ENCODE data around the gene GNS.
"Not testable (repeated sequence)": the region's sequence is repeated elsewhere in the genome, so short reads cannot be mapped to it uniquely, and the experiment has no call there.

The GNS gene

DNA sequence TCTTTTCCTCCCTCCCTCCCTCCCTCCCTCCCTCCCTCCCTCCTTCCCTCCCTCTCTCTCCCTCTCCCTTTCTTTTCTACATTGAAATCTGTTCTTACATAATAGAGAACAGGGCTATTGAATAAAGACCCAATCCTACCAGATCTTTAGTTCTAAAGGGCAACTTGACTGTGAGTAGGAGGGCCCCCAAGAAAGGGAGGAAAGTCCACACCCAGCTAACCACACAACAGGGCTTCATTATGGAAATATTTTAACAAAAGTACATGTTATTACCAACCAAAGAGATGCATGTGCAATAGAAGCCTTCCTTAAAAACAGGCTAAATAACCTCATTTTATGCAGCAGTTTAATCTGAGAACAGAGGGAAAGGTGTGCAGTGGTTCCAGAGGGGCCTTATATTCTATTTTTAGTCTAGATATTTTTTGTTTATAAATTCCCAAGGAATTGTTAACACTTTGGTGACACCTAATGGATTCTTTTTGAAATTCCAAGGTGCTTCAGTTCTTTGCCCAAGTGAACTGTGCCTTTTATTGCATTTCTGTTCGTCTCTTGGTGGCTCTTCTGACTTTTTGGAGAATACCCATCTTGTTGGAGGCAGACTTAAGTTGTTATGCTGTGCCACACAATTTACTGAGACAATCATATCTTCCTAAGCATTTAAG, 63.0 kb downstream of the GNS start:
- DNase-seq (ENCODE audit: low read depth in 2 of 2) = no peak

DNA sequence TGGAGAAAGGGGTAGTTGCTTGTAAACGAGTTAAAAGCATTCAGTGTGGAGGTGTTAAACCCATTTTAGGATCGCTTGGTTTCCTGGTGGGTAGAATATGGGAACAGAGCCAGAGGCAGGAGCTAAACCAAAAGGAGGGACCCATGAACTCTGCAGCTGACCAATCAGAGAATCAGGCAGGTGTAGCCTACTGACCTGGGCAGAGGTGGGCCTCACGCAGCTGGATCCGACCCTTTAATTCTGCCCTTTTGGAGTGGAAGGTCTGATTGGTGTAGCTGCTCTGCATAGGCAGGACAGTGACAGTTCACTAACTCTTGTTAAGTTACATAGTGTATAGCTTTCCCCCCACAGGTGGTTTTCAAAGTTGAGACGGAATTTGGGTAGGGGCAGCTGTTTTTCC, 63.7 kb downstream of the GNS start:
- DNase-seq (ENCODE audit: low read depth in 2 of 2) = no peak

DNA sequence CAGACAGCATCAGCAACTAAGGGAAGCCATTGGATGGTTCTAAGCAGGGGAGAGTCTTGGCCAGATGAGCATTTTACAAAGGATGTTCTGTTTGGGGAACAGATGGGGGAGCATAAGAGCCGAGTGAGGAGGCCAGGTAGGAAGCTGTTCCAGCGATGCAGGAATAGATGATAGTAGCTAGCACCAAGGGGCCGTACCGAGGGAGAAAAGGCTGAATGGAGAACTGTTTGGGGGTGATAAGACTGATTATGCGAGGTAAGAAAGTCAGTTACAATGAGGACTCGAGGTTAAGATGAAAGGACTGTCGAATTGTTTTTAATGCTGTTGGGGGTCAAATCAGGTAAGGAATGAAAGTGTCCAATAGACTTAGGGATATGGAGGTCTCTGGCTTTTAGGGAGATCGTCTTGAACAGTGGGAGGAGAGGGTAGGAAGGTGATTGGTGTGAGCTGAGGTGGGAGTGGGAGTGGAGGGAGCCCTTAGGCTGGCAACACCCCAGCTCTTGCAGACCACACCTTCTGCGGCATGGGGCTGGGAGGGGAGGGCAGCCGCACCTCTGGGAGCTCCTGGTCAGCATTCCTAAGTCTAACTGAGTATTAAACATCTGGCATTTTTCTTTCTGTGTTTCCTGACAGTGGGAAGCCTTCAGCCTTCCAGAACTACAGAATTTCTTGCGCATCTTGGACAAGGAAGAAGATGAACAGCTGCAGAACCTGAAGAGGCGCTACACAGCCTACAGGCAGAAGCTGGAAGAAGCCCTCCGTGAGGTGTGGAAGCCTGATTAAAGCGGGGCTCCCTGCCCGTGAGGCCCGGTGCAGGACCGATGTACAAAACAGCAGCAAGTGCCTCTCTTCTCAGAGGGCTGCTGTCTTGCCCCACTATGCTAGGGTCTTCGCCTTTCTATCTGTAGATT, 64.8 kb downstream of the GNS start:
- no peak for DNase-seq (ENCODE audit: low read depth in 2 of 2)

DNA sequence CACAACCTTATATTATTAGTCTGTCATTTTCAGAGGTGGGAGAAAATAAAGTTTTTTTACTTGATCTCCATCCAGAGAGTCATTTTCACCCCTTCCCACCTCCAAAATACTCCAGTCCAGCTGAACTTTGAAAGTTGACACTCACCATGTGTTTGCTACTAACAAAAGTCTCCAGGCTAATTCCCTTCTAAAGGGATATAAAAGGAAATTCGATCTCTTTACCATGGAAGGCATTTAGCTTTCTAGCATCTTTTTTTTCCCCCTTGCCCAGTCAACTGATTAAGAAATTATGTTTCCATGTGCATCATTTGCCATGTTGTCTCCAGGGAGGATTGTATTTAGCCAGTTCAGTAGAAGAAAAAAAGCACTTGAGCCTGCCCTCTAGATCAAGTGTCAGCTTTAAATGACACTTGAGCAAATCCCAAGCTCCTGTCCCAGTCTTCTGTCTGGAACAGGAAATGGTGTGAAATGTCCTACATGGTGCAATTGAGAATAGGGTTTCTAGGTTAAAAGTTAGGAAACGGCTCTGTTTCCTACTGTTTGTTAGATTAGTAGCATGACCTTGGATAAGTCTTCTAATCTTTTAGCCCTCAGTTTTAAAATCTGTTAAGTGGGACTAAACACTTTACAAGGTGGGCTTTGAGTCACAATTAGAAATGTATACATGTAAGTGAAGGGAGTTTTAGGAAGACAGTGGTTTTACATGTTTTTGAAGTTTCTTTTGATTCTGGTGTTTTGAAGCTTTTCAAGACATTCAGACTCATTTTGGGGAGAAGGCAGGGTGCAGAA, 67.2 kb downstream of the GNS start:
- no peak for DNase-seq (ENCODE audit: low read depth in 2 of 2)

DNA sequence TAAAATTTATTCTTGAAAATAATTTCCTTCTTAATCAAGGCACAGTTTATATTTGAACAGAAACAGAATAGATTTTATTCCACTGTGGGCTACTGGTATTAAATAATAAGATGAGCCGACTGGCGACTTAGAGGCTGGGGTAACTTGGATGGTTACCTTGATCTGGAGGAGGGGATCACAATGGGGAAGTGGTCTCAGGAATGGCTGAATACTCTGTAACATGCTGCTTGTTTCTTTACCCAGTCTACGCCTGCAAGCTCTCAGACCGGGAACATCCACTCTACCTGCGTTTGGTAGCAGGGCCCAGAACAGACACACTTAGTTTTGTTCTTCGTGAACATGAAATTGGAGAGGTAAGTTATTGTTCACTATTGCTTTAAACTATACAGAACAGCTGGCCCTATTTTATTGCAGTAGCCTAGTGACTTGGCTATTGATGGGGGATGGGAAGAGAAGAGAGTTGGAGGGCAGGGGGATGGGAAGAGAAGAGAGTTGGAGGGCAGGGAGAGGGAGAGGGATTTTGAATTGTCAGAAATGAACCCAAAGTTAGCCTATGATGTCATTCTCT, 67.9 kb downstream of the GNS start:
- no peak for DNase-seq (ENCODE audit: low read depth in 2 of 2)

DNA sequence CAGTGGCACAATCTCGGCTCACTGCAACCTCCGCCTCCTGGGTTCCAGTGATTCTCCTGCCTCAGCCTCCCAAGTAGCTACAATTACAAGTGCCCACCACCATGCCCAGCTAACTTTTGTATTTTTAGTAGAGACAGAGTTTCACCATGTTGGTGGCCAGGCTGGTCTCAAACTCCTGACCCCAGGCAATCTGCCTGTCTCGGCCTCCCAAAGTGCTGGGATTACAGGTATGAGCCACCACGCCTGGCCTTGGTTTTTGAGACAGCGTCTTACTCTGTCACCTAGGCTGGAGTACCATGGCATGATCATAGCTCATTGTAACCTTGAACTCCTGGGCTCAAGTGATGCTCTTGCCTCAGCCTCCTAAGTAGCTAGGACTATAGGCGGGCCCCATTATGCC, 69.0 kb downstream of the GNS start:
- DNase-seq (ENCODE audit: low read depth in 2 of 2) = not testable (repeated sequence)

DNA sequence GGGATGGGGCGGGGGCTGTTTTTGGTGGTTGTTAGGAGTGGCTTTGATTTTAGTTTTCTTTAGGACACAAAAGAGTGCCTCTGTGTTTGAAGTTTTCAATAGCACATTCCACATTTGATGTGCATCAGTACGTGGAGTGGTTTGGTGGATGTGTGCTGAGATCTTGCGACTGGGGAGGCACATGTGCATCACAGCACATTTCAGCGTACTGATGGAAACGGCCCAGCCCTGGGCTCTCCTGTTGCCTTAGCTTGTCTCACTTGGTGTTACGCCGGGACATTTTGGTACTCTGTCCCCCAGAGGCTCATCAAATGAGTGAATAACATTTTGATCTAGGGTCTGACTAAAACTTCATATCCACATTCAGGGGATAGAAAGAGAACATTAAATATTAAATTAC, 70.5 kb downstream of the GNS start:
- DNase-seq (ENCODE audit: low read depth in 2 of 2) = no peak

DNA sequence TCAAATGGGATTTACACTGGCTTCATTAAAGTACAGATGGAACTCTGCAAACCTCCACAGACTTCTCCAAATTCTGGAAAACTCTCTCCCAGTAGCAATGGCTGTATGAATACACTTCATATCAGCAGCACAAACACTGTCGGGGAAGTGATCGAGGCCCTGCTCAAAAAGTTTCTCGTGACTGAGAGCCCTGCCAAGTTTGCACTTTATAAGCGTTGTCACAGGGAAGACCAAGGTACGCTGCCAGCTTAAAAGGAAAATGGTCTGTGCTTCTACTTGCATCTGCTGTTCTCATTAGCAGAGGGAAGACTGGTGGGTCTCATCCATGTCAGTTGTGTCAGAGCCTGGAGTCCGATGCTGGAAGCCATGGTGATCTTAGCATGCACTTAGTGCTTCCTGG, 71.0 kb downstream of the GNS start:
- DNase-seq (ENCODE audit: low read depth in 2 of 2) = no peak

DNA sequence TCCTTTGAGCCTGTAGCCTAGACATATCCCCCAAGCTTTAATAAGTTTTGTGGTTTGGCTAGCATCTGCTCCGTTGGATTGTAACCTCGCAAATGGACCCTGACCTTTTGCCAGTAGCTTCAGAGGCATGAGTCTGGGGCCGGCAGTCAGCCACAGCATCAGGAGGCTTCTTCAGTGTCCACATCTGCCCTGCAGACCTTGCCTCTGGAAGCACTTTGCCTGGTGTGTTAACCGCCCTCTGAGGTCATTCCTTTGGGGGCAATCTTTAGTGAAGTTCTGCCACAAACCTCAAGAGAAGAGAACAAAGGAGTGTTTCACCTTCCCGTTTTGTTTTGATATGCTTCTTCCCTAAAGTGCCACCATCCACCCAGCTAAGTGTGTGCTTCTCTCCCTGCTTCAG, 71.4 kb downstream of the GNS start:
- no peak for DNase-seq (ENCODE audit: low read depth in 2 of 2)

DNA sequence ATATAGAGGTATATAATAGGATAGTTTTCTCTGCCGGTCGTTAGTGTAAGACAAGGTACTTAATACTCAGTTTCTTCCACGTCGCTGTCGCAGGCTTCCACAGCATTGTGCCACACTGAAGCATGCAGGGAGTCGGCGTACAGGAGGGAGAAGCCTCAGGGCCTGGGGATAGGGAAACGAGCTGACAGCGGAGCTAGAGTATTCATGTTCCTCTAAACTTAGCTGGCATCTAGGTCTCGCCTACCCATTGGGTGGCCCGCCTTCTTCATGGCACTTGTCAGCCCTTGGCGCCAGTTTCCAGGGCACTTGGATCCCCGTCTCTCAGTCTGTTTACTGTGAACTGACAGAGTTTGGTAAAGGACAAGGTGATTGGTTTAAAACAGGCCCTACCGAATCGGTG, 73.6 kb downstream of the GNS start:
- DNase-seq (ENCODE audit: low read depth in 2 of 2) = no peak

DNA sequence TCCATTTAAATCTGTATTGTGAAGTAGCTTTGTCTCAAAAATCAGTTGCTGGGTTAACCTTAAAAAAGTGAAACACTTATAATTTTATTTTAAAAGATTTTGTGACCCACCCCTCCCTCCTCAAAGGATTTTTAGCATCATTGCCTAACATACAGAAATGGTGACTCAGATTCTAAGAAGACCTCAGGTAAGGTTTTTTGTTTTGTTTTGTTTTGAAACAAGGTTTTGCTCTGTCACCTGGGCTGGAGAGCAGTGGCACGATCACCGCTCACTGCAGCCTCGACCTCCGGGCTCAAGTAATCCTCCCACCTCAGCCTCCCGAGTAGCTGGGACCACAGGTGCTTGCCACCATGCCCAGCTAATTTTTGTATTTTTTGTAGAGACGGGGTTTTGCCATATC, 74.2 kb downstream of the GNS start:
- DNase-seq (ENCODE audit: low read depth in 2 of 2) = no peak

DNA sequence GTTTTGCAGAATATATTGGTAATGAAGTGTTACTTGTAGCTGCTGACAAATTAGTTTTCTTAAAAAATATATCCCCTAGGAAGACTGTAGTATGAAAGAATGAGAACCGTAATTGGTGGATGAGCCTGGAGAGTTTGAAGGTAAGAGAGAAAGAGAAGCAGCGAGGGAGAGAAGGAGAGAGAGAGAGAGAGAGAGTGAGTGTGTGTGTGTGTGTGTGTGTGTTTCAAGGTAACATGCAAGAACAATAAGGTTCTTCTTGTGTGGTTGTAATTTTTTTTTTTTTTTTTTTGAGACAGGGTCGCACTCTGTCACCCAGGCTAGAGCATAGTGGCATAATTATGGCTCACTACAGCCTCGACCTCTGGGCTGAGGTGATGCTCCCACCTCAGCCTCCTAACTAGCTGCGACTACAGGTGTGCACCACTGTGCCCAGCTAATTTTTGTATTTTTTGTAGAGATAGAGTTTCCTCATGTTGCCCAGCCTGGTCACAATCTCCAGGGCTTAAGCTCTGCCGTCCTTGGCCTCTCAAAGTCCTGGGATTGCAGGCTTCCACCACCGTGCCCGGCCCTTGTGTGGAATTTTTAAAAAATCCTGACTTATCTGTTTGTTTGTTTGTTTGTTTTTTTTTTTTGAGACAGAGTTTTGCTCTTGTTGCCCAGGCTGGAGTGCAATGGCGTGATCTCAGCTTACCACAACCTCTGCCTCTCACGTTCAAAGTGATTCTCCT, 75.2 kb downstream of the GNS start:
- no peak for DNase-seq (ENCODE audit: low read depth in 2 of 2)

DNA sequence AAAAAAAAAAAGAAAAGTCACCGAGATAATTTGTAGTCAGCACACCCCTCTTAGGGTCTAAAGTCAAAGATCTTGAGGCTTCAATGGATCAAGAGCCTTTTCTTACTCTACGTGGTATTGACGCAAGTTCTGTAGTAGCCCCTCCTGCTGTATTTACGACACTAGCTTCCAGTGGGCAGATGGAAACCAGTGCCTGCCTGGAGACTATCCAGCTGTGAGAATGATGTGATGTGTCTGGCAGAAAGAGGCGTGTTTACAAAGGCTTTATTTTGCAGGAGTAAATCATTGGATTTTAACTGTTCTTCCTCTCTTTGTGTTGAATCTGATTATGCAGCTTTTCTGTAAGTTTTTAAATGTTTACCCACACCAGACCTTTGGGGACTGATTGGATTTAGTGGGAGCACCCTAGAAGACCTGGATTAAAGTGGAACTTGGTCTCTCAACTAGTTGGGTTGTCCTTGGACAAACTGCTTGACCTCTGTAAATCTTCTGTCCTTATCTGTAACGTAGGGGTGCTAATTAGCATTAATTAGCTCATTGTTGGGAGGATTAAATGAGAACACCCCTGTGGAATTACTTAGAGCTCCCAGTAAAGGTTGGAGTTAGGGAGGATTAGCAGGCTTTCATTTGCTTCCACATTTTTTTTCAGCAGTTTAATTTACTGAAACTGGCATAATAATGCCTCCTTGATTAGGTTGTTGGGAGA, 76.5 kb downstream of the GNS start:
- DNase-seq (ENCODE audit: low read depth in 2 of 2) = no peak

DNA sequence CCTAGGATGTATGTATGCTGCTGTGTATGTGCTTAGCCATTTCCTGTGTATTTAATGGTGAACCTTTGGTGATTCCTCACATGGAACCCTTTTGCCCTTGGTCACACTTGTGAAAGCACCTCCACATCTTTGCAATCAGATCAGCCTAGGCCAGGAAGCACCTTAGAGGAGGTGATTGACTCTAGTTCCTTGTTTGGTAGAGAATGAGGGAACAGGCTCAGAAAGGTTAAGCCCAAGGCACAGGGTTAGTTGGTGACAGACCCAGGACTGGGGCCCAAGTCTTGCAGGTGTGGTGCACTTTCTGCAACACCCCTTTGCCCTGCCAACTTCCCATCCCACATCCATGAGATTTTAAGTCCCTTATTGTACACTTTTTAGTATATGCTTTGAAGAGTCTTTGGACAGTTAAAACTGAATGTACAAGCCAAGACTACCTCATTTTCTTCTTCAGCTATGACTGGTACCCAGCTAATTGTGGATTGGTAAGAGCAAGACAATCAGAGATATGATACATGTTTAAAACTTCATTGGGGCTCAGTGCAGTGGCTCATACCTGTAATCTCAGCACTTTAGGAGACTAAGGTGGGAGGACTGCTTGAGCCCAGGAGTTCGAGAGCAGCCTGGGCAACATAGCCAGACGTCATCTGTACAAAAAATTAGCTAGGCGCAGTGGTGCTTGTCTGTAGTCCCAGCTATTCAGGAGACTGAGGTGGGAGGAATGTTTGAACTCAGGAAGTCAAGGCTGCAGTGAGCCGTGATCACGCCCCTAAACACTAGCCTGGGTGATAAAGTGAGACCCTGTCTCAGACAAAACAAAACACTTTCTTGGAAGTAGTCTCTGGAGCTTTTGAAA, 77.8 kb downstream of the GNS start:
- DNase-seq (ENCODE audit: low read depth in 2 of 2) = no peak

DNA sequence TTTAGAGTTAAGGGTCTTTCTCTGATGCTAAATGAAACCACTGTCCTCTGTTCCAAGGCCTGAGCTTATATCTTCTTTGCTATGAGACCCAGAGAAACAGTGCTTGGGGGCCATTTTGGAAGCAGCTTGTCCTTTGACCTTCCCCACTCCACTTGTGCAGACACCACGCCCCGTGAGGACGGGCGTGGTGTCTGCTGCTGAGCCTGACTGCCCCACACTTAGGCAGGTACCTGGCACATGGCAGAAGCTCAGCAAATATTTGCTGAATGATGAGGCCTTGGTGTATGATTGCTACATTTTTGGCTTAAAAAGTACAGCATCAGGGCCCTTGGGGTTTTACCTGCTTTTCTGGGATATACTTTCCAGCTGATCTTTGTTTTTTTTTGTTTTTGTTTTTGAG, 79.0 kb downstream of the GNS start:
- DNase-seq (ENCODE audit: low read depth in 2 of 2) = no peak

DNA sequence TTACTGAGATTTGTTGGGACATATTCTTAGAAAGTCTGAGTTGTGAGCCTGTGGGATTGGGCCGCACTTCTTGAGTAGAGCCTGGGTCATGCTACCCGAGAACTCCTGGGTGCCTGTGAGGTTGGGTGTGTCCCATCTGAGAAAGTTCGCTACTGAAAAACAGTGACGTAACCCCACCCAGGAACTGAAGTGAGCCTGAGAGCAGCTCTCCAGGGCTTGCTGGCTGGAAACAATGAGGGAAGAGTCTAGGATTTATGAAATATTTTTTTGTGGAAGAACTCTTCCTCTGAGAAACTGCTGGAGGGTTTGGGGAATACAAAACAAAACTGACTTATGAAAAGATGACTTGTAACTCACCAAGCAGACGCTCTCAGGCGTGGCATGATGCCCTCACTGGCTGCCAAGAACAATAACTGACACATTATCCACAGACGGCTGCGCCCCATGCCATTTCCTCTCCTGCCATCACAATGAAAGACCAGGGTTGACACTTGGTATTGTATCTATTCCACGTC, 79.7 kb downstream of the GNS start:
- DNase-seq (ENCODE audit: low read depth in 2 of 2) = peak in 1 of 2 donors; percentile 42

DNA sequence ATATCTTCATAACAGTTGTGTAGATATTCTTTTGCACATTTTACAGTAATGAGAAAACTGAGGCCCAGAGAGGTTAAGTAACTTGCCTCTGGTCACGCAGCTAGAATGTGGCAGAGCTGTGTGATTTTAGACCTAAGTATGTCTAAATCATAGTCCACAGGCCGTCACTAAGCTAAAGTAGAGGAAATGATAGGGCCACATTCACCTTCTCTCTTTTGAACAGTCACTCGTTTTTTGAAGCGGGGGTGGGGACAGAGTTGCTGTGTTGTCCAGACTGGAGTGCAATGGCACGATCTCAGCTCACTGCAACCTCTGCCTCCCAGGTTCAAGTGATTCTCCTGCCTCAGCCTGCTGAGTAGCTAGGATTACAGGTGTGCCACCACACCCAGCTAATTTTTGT, 80.4 kb downstream of the GNS start:
- no peak for DNase-seq (ENCODE audit: low read depth in 2 of 2)

DNA sequence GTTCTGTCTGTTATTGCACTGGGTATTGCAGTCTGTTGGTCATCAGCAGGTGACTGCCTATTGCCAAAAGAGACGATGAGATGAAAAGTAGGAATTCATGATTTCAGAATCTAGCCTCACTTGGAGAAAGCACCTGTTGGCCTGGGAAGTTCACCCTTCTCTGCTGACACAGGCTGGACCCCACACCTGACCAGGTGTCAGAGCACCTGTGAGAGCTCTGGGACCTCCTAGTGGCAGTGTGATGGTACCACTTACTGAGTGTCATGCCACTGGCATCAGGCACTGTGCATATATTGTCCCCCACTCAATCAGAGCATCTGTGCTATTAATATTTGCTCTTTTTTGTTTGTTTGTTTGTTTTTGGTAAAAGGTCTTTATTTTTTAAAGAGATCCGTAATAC, 81.0 kb downstream of the GNS start:
- no peak for DNase-seq (ENCODE audit: low read depth in 2 of 2)

DNA sequence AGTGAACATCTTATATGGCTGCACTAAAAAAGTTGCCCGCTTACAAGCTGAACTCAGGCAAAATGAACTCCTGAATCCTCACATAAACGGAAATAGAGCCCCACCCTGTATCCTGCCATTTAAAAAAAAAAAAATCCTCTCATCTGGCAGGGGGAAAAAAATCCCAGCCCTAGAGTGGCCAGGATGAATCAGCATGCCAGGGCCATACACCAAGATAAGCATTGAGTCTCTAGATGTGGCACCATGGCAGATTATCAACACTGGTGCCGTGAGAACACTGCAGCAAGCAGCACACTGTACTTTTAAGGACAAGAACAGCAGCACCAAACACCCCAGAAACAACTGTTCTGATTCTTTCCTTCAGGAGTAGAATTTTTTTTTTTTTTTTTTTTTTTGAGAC, 83.4 kb downstream of the GNS start:
- DNase-seq (ENCODE audit: low read depth in 2 of 2) = no peak
